SJCRH30 (cell line): Measurements from ENCODE around the gene ZNF385A. TPM values are rescaled to one million over a fixed set of nuclear protein-coding genes. Genes with fewer than 3 reads are reported as not detected.

Source experiments
- DNase-seq, 2 experiments: peaks; one replicate each; pipeline ENCODE4 v3.0.0-alpha.2; 2015 to 2020
- H3K27ac ChIP-seq: fragments of 250-450 bp; sonication (Bioruptor Pico); 2 replicates; pipeline ENCODE4 v1.5.1; 2020; ENCODE audit warnings: mild to moderate bottlenecking, moderate library complexity
- H3K27me3 ChIP-seq: fragments of 250-450 bp; sonication (Bioruptor Pico); 2 replicates; pipeline ENCODE4 v1.5.1; 2020; ENCODE audit warnings: mild to moderate bottlenecking, moderate library complexity
- H3K36me3 ChIP-seq: fragments of 250-450 bp; sonication (Bioruptor Pico); 2 replicates; pipeline ENCODE4 v1.5.1; 2020; ENCODE audit warnings: mild to moderate bottlenecking, moderate library complexity
- H3K4me1 ChIP-seq: fragments of 250-450 bp; sonication (Bioruptor Pico); 2 replicates; pipeline ENCODE4 v1.5.1; 2020; ENCODE audit warnings: mild to moderate bottlenecking, moderate library complexity
- H3K4me3 ChIP-seq: fragments of 250-450 bp; sonication (Bioruptor Pico); 2 replicates; pipeline ENCODE4 v1.5.1; 2020; ENCODE audit warnings: mild to moderate bottlenecking, moderate library complexity
- H3K9me3 ChIP-seq: fragments of 250-450 bp; sonication (Bioruptor Pico); replicated peaks from 2 replicates; pipeline ENCODE4 v1.5.1; 2020; ENCODE audit warnings: mild to moderate bottlenecking, moderate library complexity
- total RNA-seq: library from RNA; depleted of rRNA; stranded (reverse); fragments of >200 nt; shearing (Covaris generic); gene quantifications from 2 replicates; pipeline ENCODE4 v1.2.3, GENCODE V29; 2014; rRNA removed

The ZNF385A gene, protein sequence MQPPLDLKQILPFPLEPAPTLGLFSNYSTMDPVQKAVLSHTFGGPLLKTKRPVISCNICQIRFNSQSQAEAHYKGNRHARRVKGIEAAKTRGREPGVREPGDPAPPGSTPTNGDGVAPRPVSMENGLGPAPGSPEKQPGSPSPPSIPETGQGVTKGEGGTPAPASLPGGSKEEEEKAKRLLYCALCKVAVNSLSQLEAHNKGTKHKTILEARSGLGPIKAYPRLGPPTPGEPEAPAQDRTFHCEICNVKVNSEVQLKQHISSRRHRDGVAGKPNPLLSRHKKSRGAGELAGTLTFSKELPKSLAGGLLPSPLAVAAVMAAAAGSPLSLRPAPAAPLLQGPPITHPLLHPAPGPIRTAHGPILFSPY
- 12.7 and 13.2 TPM in 2 replicates for total RNA-seq

DNA sequence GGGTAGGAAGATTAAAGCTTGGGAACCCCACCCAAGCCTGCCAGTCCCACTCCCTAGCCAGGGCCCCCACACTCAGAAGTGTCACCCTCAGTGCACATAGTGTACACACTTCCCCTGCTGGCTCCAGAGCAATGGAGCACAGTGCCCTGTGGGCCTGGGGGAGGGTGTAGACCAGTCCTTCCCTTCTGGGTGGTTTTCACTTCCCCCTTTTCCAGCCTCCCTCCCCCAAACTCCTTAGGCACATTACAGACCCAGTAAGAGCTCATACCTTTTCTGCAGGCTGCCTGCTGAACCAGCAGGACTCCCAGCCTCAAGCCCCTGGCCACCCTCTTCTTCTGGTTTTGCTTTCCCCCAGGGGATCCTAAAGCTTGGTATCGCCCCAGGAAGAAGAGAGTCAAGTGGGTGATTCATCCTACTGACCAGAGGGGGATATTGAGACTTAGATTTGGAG, at the start of gene ZNF385A:
Gene ZNF385A (minus strand): TSS at position 143 of the 451 bp plus-strand sequence. CDS start 219 bp downstream, outside the sequence.
- Histone ChIP-seq H3K27ac (peak within 1 kb of the TSS; percentile 41; the same call in 1 of the 2 replicates), H3K4me3 (peak within 1 kb of the TSS; percentile 44), H3K9me3 (no peaks in the 10 kb centered on the region), H3K36me3 (no peaks in the 10 kb centered on the region; the same call in 1 of the 2 replicates), H3K27me3 (no peaks in the 10 kb centered on the region), H3K4me1 (peaks cover 44% of the 10 kb centered on the region)
- DNase-seq = no peak

DNA sequence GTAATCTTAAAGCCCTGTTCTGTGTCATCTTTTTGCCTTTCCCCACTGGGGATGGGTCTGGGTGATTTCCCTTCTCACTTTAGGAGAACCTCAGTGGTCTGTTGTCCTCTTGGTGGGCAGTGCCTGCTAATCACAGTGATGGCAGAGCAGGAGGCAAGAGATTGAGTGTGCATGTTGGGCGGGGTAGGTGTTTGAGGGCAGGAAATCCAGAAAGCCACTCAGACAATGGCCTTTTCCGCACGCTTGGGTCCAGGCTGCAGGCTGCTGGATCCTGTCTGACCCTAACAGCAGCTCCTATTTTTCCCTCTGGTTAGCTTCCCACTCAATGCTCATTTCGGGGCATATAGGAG, 48.3 kb upstream of the ZNF385A start:
- no peaks in the 10 kb centered on the region for H3K9me3 ChIP-seq
- no peaks in the 10 kb centered on the region; the same call in 1 of the 2 replicates for H3K27me3 ChIP-seq
- H3K36me3 ChIP-seq = no peaks in the 10 kb centered on the region
- DNase-seq = no peak
- no peak overlapping the region for H3K27ac ChIP-seq
- no peak overlapping the region for H3K4me3 ChIP-seq
- peaks cover 31% of the 10 kb centered on the region for H3K4me1 ChIP-seq

DNA sequence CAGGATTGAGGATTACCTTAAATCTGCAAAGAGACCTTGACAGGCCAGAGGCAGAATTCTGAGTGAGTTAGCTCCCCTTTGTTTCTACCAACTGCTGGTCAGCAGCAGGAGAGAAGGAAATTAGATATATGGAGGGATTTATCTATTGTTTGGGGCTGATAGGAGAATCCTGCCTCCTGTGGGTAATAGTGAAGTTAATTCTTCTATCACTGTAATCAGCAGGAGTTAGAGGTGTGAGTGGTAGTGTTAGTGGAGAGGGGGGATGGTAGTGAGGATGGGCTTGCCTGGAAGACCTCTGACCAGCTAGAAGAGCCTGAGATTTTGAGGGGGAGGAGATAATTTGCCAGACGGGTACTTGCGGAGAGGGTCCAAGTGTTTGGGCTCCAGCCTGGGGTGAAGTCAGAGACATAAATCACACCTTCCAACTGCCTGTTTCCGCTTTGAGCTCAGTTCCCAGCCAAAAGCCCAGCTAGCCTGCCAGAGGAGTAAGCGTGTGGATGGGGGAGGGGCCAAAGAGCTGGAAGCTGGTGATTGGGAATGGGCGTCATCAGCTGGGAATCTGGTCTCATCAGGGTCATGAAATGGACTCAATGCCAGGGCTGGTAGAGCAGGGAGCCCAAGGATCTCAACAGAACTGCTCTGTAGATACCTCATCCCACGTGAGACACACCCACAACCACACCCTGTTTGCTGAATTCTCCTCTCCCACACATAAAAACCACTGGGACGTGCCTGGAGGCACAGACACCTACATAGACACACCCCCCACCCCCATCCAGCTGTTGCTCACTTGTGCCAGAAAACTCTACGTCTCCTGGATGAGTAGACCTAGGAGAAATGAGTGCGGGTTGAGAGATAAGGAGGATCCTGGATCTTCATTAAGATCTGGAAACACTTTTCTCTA, 47.6 kb upstream of the ZNF385A start:
- H3K36me3 ChIP-seq = no peaks in the 10 kb centered on the region
- DNase-seq = peak; percentile 71 to 76
- H3K27ac ChIP-seq = no peak overlapping the region

DNA sequence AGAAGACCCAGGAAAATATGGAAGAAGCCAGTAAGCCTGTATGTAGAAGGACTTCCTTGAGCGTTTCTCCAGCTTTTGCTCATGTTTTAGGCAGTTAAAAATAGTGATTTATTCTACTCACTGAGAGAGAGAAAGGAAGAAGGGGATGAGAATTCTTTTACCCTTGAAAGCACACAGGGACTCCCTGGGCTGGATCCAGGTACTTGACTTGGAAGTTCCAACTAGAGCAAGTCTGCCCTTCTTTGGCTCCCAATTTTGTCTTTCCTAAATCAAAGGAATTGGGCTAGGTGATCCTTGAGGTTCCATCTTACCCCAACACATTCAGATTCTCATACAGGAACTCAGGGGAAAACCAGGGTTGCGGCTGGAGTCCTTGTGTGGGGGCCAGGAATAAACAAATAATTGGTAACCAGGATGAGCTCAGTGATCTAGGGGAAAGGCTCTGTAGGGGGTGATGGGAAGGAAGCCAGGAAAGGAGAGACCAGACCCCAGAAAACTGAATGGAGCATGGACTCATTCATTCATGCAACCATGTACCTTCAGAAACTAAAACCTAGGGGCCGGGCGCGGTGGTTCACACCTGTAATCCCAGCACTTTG, 46.0 kb upstream of the ZNF385A start:
- no peak overlapping the region for H3K4me3 ChIP-seq
- H3K4me1 ChIP-seq = peaks cover 31% of the 10 kb centered on the region

More for the DNA sequence above, 47.6 kb upstream of the ZNF385A start:
- no peaks in the 10 kb centered on the region; the same call in 1 of the 2 replicates for H3K27me3 ChIP-seq
- H3K9me3 ChIP-seq = no peaks in the 10 kb centered on the region
- 0 out of 2 replicates have a peak overlapping the region, but pooled peaks have one; percentile 4 for H3K4me3 ChIP-seq
- peaks cover 31% of the 10 kb centered on the region for H3K4me1 ChIP-seq

DNA sequence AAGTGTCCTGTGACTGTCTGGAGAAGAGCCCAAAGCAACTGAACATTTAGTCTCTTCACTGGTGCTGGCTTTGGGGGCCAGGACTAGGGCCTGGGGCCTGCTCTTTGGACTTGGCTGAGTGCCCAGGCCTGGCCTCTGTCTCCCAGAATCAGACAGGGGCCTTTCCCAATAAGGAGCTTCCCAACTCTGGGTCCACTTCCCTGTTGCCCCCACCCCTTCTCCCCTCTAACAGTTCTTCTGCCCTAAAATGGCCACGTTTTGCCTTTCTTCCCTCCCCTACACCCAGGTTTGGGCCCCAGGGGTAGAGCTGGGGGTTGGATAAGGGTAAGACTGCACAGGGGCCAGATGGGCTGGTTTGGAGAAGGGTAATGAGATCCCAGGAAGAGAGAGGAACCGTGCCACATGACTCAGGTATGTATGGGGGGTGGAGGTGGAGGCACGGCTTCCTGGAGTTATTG, 44.5 kb upstream of the ZNF385A start:
- Histone ChIP-seq H3K4me3 (no peak overlapping the region), H3K27me3 (no peaks in the 10 kb centered on the region), H3K36me3 (no peaks in the 10 kb centered on the region), H3K4me1 (peaks cover 31% of the 10 kb centered on the region), H3K27ac (no peak overlapping the region), H3K9me3 (no peaks in the 10 kb centered on the region)
- peak in 1 of 2 experiments; percentile 25 for DNase-seq

More for the DNA sequence above, 46.0 kb upstream of the ZNF385A start:
- H3K27me3 ChIP-seq = no peaks in the 10 kb centered on the region; the same call in 1 of the 2 replicates
- no peak for DNase-seq
- no peaks in the 10 kb centered on the region for H3K9me3 ChIP-seq
- H3K36me3 ChIP-seq = no peaks in the 10 kb centered on the region
- H3K27ac ChIP-seq = no peak overlapping the region

DNA sequence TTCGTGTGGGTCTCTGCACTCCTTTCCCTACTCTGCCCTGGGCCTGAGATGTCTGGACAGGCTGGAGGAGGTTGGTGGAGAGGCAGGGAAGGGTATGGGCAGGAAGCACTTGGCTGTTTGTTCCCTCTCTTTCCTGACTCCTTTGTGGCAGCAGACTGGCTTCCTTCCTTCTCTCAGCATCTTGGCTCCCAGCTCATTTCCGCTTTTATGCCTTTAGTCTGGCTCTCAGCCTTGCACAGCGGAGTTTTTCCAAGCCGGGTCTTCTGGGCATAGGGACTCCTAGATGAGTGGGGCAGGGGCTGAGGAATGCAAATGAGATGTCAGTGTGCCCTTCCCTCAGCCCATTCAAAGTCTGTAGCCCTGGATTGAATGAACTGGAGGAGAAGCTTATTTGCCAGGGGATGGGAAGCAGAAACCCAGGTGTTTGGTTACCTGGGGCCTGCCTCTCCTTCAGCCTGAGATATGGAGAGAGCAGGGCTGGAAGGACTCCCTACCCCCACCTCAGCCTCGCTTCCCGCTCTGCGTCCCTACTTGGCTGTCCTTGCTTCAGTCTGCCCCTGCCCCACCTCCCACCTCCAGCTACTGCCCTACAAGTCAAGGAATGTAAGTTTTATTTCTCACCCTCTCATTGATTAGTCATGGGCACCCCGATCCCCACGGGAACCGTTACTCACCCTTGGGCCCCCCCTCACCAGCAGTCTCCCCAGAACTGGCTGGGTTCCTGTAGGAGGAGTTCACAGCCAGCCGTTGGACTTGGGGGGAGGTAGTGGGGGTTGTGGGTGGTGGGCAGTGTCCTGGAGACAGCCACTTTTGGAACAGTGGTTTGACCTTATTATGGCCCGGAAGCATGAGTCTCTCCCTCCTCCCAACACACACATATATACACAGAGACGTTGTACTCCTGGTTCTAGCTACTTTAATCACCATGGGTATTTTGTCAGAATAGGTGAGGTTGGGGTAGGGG, 43.8 kb upstream of the ZNF385A start:
- no peak overlapping the region for H3K4me3 ChIP-seq
- DNase-seq = no peak
- no peak overlapping the region for H3K27ac ChIP-seq
- H3K4me1 ChIP-seq = peaks cover 31% of the 10 kb centered on the region
- H3K36me3 ChIP-seq = no peaks in the 10 kb centered on the region
- no peaks in the 10 kb centered on the region for H3K9me3 ChIP-seq
- no peaks in the 10 kb centered on the region for H3K27me3 ChIP-seq

DNA sequence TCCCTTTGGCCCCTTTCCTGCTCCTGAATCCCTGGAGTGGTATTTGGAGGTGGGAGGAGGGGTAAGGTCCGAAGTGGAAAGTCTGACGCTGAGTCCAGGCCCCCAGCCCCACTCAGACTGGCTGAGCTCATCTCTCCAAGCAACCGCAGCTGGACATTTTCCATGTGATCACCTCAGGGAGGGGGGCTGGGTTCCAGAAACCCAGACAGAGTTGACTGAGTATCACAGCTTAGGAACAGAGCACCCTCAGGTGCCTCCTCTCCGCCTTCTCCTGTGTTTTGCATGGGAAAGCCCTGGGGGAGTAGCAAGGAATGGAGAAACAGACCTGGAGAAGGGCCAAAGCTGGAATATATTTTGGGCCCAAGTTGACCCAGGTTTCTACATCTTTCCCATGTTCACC, 42.6 kb upstream of the ZNF385A start:
- no peak overlapping the region for H3K27ac ChIP-seq
- no peaks in the 10 kb centered on the region for H3K27me3 ChIP-seq
- DNase-seq = no peak
- H3K4me3 ChIP-seq = no peak overlapping the region
- H3K4me1 ChIP-seq = peaks cover 19% of the 10 kb centered on the region
- H3K36me3 ChIP-seq = no peaks in the 10 kb centered on the region
- no peaks in the 10 kb centered on the region for H3K9me3 ChIP-seq

DNA sequence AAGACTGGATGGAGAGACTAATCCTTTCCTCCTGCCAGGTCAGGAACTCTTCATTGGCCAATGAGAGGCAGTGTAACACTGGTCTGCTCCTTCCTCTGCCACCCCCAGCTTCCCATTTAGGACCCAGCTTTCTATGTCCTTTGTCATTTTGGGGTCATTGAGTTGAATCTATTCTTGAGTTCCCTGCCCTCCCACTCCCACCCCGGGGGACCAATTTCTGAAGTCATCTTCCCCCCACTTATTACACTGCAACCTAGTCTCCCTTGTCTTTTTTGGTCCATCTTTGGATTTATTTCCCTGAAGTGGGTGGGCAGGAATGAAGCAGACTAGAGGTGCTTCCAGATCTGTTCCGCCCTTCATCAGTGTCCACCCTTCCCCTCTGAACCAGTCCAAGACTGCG, 42.2 kb upstream of the ZNF385A start:
- DNase-seq = no peak
- no peaks in the 10 kb centered on the region for H3K27me3 ChIP-seq
- H3K4me3 ChIP-seq = no peak overlapping the region
- no peaks in the 10 kb centered on the region for H3K9me3 ChIP-seq
- peaks cover 15% of the 10 kb centered on the region for H3K4me1 ChIP-seq
- no peaks in the 10 kb centered on the region for H3K36me3 ChIP-seq
- no peak overlapping the region for H3K27ac ChIP-seq

DNA sequence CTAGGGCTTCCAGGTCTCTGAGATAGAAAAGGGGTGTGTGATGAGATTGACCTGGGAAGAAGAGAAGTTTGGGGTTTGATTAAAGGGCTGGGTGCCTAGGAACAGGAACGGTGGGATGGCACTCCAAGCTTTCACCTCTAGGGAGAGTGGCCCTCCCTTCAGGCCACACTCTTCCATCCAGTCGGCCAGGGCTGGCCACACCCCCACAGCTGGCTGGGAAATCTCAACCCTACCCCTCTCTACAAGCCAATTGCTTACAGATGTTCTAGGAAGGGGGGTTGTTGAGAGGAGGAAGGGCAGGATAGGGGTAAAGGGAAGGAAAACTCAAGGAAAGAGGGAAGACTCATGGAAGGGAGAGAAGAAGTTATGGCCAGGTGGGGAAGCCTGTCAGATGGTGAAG, 41.2 kb upstream of the ZNF385A start:
- no peaks in the 10 kb centered on the region for H3K27me3 ChIP-seq
- no peak for DNase-seq
- H3K36me3 ChIP-seq = no peaks in the 10 kb centered on the region
- H3K27ac ChIP-seq = no peak overlapping the region
- no peak overlapping the region for H3K4me3 ChIP-seq
- H3K4me1 ChIP-seq = peaks cover 17% of the 10 kb centered on the region
- H3K9me3 ChIP-seq = no peaks in the 10 kb centered on the region

DNA sequence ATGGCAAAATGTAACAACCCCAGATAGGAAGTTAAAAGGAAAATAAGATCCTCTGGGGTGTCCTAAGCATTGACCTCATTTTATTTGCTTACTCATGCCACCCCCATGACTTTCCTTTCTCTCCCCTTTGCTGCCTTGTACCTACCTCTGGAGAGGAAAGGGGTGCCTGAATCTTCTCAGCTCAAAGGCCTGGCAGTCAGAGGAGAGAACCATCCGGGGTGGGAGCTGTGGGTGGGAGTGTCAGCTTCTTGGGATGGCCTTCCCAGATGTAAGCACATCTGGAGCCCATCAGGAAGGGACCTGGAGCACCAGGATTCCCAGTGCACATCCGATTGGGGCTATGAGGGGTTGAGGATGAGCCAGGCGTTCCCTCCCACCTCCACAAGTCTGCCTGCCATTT, 39.7 kb upstream of the ZNF385A start:
- no peaks in the 10 kb centered on the region for H3K9me3 ChIP-seq
- H3K36me3 ChIP-seq = no peaks in the 10 kb centered on the region
- no peak for DNase-seq
- H3K27me3 ChIP-seq = no peaks in the 10 kb centered on the region
- no peak overlapping the region for H3K4me3 ChIP-seq
- peaks cover 26% of the 10 kb centered on the region for H3K4me1 ChIP-seq
- H3K27ac ChIP-seq = no peak overlapping the region

DNA sequence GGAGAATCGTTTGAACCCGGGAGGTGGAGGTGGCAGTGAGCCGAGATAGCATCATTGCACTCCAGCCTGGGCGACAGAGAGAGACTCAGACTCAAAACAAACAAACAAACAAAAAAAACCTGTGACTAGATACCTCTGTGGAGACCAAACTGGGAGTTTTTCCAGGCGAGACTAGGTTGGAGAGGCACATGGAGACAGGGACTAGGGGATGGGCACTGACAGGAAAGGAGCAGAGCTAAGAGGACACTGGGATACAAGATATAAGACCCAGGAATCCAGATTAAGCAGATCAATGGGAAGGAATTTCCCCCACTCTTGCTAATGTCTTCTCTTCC, 39.2 kb upstream of the ZNF385A start:
- Histone ChIP-seq H3K36me3 (no peaks in the 10 kb centered on the region), H3K4me3 (no peak overlapping the region), H3K4me1 (peaks cover 22% of the 10 kb centered on the region), H3K27me3 (no peaks in the 10 kb centered on the region), H3K9me3 (no peaks in the 10 kb centered on the region), H3K27ac (no peak overlapping the region)
- DNase-seq = no peak

DNA sequence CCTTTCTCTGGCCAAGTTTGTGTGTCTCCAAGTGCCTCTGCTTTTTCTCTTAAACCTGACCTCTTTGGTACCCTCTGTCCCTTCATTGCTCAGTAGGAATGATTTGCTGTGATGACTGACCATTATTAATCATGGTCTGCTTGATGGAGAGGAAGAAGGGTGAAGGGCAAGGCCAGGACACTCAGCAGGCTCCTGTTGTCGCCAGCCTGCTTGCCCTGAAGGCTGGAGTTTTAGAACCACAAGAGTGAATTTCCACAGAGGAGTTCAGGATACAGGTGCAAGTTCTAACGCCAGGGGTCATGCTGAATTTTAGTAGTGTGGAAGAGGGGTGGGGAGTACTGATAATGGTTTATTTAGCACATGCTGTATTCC, 37.3 kb upstream of the ZNF385A start:
- Histone ChIP-seq H3K9me3 (no peaks in the 10 kb centered on the region), H3K4me1 (peaks cover 15% of the 10 kb centered on the region), H3K4me3 (no peak overlapping the region), H3K36me3 (no peaks in the 10 kb centered on the region), H3K27me3 (no peaks in the 10 kb centered on the region), H3K27ac (no peak overlapping the region)
- DNase-seq = no peak

DNA sequence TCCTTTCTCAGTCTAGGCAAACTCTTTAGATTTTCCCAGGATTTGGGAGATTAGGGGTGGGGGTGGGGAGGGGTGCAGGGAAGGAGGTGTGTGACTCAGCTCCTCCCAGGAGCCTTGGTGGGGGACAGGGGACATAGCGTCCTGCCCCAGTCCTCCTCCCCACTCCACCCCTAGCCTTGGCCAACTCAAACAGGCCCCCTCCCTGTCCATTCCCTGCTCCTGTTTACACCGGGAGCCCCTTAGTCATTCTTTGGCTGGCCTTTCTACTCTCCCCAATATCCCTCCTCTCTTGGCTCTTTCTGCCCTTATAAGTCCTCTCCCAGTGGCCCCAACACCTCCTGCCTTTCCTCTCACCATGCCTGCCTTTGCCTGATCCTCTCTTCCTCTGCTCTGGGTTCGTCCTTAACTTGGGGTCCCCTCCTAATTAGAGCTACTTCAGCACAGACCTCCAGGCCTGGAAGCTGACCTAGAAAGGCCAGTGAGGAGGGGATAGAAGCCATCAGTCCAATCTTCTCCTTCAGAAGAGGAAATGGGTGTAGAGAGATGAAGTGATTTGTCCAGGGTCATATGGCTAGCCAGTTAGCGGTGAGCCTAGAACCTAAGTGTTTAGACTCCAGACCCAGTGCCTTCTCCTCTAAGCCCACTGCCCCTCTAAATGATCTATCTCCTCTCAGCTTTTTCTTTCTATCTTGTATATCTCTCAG, 36.8 kb upstream of the ZNF385A start:
- DNase-seq = peak in 1 of 2 experiments; percentile 20
- peaks cover 15% of the 10 kb centered on the region for H3K4me1 ChIP-seq

More for the DNA sequence above, 36.8 kb upstream of the ZNF385A start:
- no peaks in the 10 kb centered on the region for H3K9me3 ChIP-seq
- H3K36me3 ChIP-seq = no peaks in the 10 kb centered on the region
- H3K4me3 ChIP-seq = no peak overlapping the region
- no peak overlapping the region for H3K27ac ChIP-seq
- no peaks in the 10 kb centered on the region for H3K27me3 ChIP-seq
